Activated CD4-positive, alpha-beta memory T cell treated with anti-CD3 and anti-CD28 coated beads, Interleukin-2, amount 10 ng/mL, durations not matched to agents 7 days and 5 days (primary cell): ENCODE results near the gene GSG1L. TPM values are rescaled to one million over a fixed set of nuclear protein-coding genes. Genes with fewer than 3 reads are reported as not detected.
"Not testable (repeated sequence)": the region's sequence is repeated elsewhere in the genome, so short reads cannot be mapped to it uniquely, and the experiment has no call there.

Experiments used
- CTCF ChIA-PET: fragments of 350-600 bp; sonication (Branson Sonifier 250); formaldehyde crosslinking; loops from one replicate; lab custom pipeline; 2021; ENCODE audit warnings: antibody characterized with exemption, inconsistent platforms; lab: Charles Lee
- POLR2A ChIA-PET: fragments of 350-600 bp; sonication (Branson Sonifier 250); formaldehyde crosslinking; loops from one replicate; lab custom pipeline; 2021; ENCODE audit warnings: antibody characterized with exemption; lab: Charles Lee
- DNase-seq: peaks from one replicate; pipeline ENCODE4 v3.0.0-alpha.2; 2020
- H3K27ac Mint-ChIP-seq: one replicate; pipeline ENCODE4 v1.8.0; 2021; ENCODE audit warnings: mild to moderate bottlenecking, mixed read lengths
- H3K27me3 Mint-ChIP-seq: one replicate; pipeline ENCODE4 v1.8.0; 2021; ENCODE audit warnings: mixed read lengths
- H3K36me3 Mint-ChIP-seq: one replicate; pipeline ENCODE4 v1.8.0; 2021; ENCODE audit warnings: low read depth, mixed read lengths
- H3K4me1 Mint-ChIP-seq: one replicate; pipeline ENCODE4 v1.8.0; 2021; ENCODE audit warnings: mixed read lengths
- H3K4me3 Mint-ChIP-seq: one replicate; pipeline ENCODE4 v1.8.0; 2021; ENCODE audit warnings: mild to moderate bottlenecking, mixed read lengths
- H3K9me3 Mint-ChIP-seq: one replicate; pipeline ENCODE4 v1.8.0; 2021; ENCODE audit warnings: mixed read lengths
- total RNA-seq, 2 experiments: library from RNA; stranded (reverse); gene quantifications; one replicate each; pipeline ENCODE4 v1.2.3, GENCODE V29; 2021

The GSG1L gene
- total RNA-seq, 2 experiments from 2014 or later: 0.55 TPM; not detected in 1

- H3K4me3 Mint-ChIP-seq: no peak overlapping the region
- ChIA-PET POLR2A (no interaction called here), CTCF (no interaction called here)
- no peak for DNase-seq
- H3K4me1 Mint-ChIP-seq: peaks cover 3% of the 10 kb centered on the region
- H3K27ac Mint-ChIP-seq: no peak overlapping the region
- no peaks in the 10 kb centered on the region for H3K27me3 Mint-ChIP-seq
- H3K36me3 Mint-ChIP-seq: peaks cover 4% of the 10 kb centered on the region
- H3K9me3 Mint-ChIP-seq: no peaks in the 10 kb centered on the region
Observed at GRCh38 chr16:27743963-27744362, 319.6 kb downstream of the GSG1L start.

- DNase-seq, H3K9me3 Mint-ChIP-seq, H3K36me3 Mint-ChIP-seq, H3K27me3 Mint-ChIP-seq, H3K27ac Mint-ChIP-seq, POLR2A ChIA-PET, H3K4me1 Mint-ChIP-seq, CTCF ChIA-PET, H3K4me3 Mint-ChIP-seq: not testable (repeated sequence)
Observed at GRCh38 chr16:27743001-27743400, 320.5 kb downstream of the GSG1L start.

GRCh38 chr16:27742333-27742732, 321.2 kb downstream of the GSG1L start:
- Mint-ChIP-seq H3K4me3 (no peak overlapping the region), H3K36me3 (peaks cover 4% of the 10 kb centered on the region), H3K9me3 (no peaks in the 10 kb centered on the region), H3K27ac (no peak overlapping the region), H3K27me3 (no peaks in the 10 kb centered on the region), H3K4me1 (no peaks in the 10 kb centered on the region)
- ChIA-PET POLR2A (no interaction called here), CTCF (no interaction called here)
- DNase-seq: no peak

GRCh38 chr16:27740496-27741201, 322.9 kb downstream of the GSG1L start:
- DNase-seq: no peak
- Mint-ChIP-seq H3K4me3 (no peak overlapping the region), H3K4me1 (no peaks in the 10 kb centered on the region), H3K36me3 (peaks cover 4% of the 10 kb centered on the region), H3K27ac (no peak overlapping the region), H3K9me3 (no peaks in the 10 kb centered on the region), H3K27me3 (no peaks in the 10 kb centered on the region)
- ChIA-PET POLR2A (no interaction called here), CTCF (no interaction called here)

- no peak for DNase-seq
- Mint-ChIP-seq H3K27me3 (no peaks in the 10 kb centered on the region), H3K4me1 (no peaks in the 10 kb centered on the region), H3K27ac (no peak overlapping the region), H3K4me3 (no peak overlapping the region), H3K36me3 (peaks cover 4% of the 10 kb centered on the region), H3K9me3 (no peaks in the 10 kb centered on the region)
- POLR2A ChIA-PET: no interaction called here
- CTCF ChIA-PET: interaction anchor here (0.6 kb wide), 1 partner anchor 77 kb away, joined by 3 read pairs; no protein-coding TSS in a partner anchor
Observed at GRCh38 chr16:27739606-27740357, 323.7 kb downstream of the GSG1L start.

- Mint-ChIP-seq H3K4me3 (no peak overlapping the region), H3K27ac (no peak overlapping the region), H3K27me3 (no peaks in the 10 kb centered on the region), H3K4me1 (no peaks in the 10 kb centered on the region), H3K36me3 (peaks cover 4% of the 10 kb centered on the region), H3K9me3 (no peaks in the 10 kb centered on the region)
- DNase-seq: no peak
- ChIA-PET POLR2A (no interaction called here), CTCF (interaction anchor here (1.0 kb wide), 1 partner anchor 129 kb away, joined by 3 read pairs; no protein-coding TSS in a partner anchor)
Observed at GRCh38 chr16:27738596-27738995, 324.9 kb downstream of the GSG1L start.

Other genes starting within 250 kb of the GSG1L start
- 100 to 1,000 TPM; 218 to 223 TPM for gene XPO6, start 148.3 kb upstream of the GSG1L start, total RNA-seq
- 1 to 10 TPM; 9.8 TPM for gene SBK1, start 228.8 kb upstream of the GSG1L start, total RNA-seq